HepG2 (cell line): Measurements from ENCODE around the gene B3GNT7. TPM values are rescaled to one million over a fixed set of nuclear protein-coding genes. Genes with fewer than 3 reads are reported as not detected.

Experiments used
- BCLAF1 ChIP-seq: fragments of 450-650 bp; IDR thresholded peaks from 2 replicates; pipeline ENCODE4 v1.6.1; 2017; ENCODE audit warnings: mild to moderate bottlenecking
- CREM ChIP-seq, 2 experiments: sonication (generic) in 1 of 2; formaldehyde crosslinking in 1 of 2; IDR thresholded peaks; 2 replicates each; pipeline versions ENCODE4 v1.4.0 to v1.6.1; 2016 to 2020; ENCODE audit warnings: antibody characterized with exemption in 1 of 2, mild to moderate bottlenecking in 1 of 2, missing genetic modification reagents in 1 of 2
- DNMT3B ChIP-seq: conservative IDR thresholded peaks from 2 replicates; pipeline ENCODE4 v1.6.1; 2016; ENCODE audit warnings: missing biosample characterization, control low read depth
- FOXO4 ChIP-seq: sonication (generic); formaldehyde crosslinking; conservative IDR thresholded peaks from 2 replicates; pipeline ENCODE4 v1.8.1; 2023; ENCODE audit warnings: missing genetic modification reagents
- GMEB2 ChIP-seq: IDR thresholded peaks from 2 replicates; pipeline ENCODE4 v1.6.1; 2016; ENCODE audit warnings: missing biosample characterization, missing genetic modification reagents, low read depth
- HMGXB3 ChIP-seq: sonication (generic); formaldehyde crosslinking; IDR thresholded peaks from 2 replicates; pipeline ENCODE4 v1.4.0; 2020; ENCODE audit warnings: missing genetic modification reagents, borderline replicate concordance
- MED13 ChIP-seq: sonication (generic); formaldehyde crosslinking; IDR thresholded peaks from 2 replicates; pipeline ENCODE4 v1.5.0; 2020; ENCODE audit warnings: missing genetic modification reagents
- ONECUT2 ChIP-seq: sonication (generic); formaldehyde crosslinking; IDR thresholded peaks from 2 replicates; pipeline ENCODE4 v1.4.0; 2020; ENCODE audit warnings: missing genetic modification reagents
- PAX8 ChIP-seq: sonication (generic); formaldehyde crosslinking; IDR thresholded peaks from 2 replicates; pipeline ENCODE4 v1.8.0; 2022; ENCODE audit warnings: mild to moderate bottlenecking, missing genetic modification reagents, borderline replicate concordance
- POLR2A ChIP-seq, 2 experiments: IDR thresholded peaks; 2 replicates each; pipeline ENCODE4 v1.6.1; 2011; ENCODE audit warnings: low read depth in 2 of 2, low read length in 2 of 2, mild to moderate bottlenecking in 1 of 2, moderate library complexity in 1 of 2; ENCODE audit not compliant: insufficient read depth in 1 of 2
- RORA ChIP-seq: sonication (generic); formaldehyde crosslinking; IDR thresholded peaks from 2 replicates; pipeline ENCODE4 v1.5.0; 2020; ENCODE audit warnings: mild to moderate bottlenecking, missing genetic modification reagents, moderate library complexity
- SIX1 ChIP-seq: sonication (generic); formaldehyde crosslinking; IDR thresholded peaks from 2 replicates; pipeline ENCODE4 v1.4.0; 2020; ENCODE audit warnings: missing genetic modification reagents, borderline replicate concordance
- SNAPC5 ChIP-seq: sonication (generic); formaldehyde crosslinking; IDR thresholded peaks from 2 replicates; pipeline ENCODE4 v1.8.1; 2023; ENCODE audit warnings: mild to moderate bottlenecking, missing genetic modification reagents, borderline replicate concordance
- SSRP1 ChIP-seq: IDR thresholded peaks from 2 replicates; pipeline ENCODE4 v1.6.1; 2016; ENCODE audit warnings: control low read depth
- ZIK1 ChIP-seq: sonication (generic); formaldehyde crosslinking; IDR thresholded peaks from 2 replicates; pipeline ENCODE4 v1.5.0; 2020; ENCODE audit warnings: mild to moderate bottlenecking, low read depth, missing genetic modification reagents, borderline replicate concordance
- ZNF12 ChIP-seq: sonication (generic); formaldehyde crosslinking; IDR thresholded peaks from 2 replicates; pipeline ENCODE4 v1.5.0; 2020; ENCODE audit warnings: missing genetic modification reagents
- ZNF530 ChIP-seq: sonication (generic); formaldehyde crosslinking; IDR thresholded peaks from 2 replicates; pipeline ENCODE4 v1.5.0; 2020; ENCODE audit warnings: low read depth, mild to moderate bottlenecking, missing genetic modification reagents
- ZNF562 ChIP-seq: sonication (generic); formaldehyde crosslinking; IDR thresholded peaks from 2 replicates; pipeline ENCODE4 v1.8.0; 2022; ENCODE audit warnings: missing genetic modification reagents, borderline replicate concordance
- ZNF7 ChIP-seq: IDR thresholded peaks from 2 replicates; pipeline ENCODE4 v1.6.1; 2016; ENCODE audit warnings: missing biosample characterization, missing genetic modification reagents
- polyA plus RNA-seq, 8 experiments: library from polyadenylated mRNA; depleted of rRNA in 3 of 8; stranded (reverse) in 7 of 8; unstranded in 1 of 8; fragments of >200 nt; fragmentation: Illumina TruSeq in 4 of 8; extraction: Trizol in 4 of 8; gene quantifications; 2 replicates each; pipeline versions ENCODE4 v1.2.1 to v1.2.3, GENCODE V29; 2011 to 2016; ENCODE audit warnings: low read depth in 4 of 8, missing spikeins in 1 of 8, mixed read lengths in 1 of 8; ENCODE audit not compliant: insufficient read depth in 1 of 8
- total RNA-seq, 5 experiments: library from RNA; depleted of rRNA; stranded (reverse); fragments of >200 nt; fragmentation: Illumina TruSeq; extraction: Trizol; gene quantifications; 2 replicates each; pipeline ENCODE4 v1.2.3, GENCODE V29; 2016; ENCODE audit warnings: low read depth in 1 of 5

Gene B3GNT7
- total and polyA plus RNA-seq, 2 of the 13 experiments (the other 11 are each of a cell fraction or from before 2014, with no cell fraction given) = 0.04 to 0.24 TPM

GRCh38 chr2:231411831-231412617 lies 16.5 kb downstream of the B3GNT7 start (continued):
- TF ChIP-seq HMGXB3 (CRISPR knock-in tag) = 0 out of 2 replicates have a peak, but pooled peaks have one; percentile 19
- no peak for TF ChIP-seq CREM (IDR thresholded peaks at IDR 0.05)
- no peak for TF ChIP-seq CREM (CRISPR knock-in tag; IDR thresholded peaks at IDR 0.05)
- 0 out of 2 replicates have a peak, but pooled peaks have one; percentile 49 for TF ChIP-seq DNMT3B (CRISPR knock-in tag)
- TF ChIP-seq GMEB2 = no peak
- TF ChIP-seq RORA (CRISPR knock-in tag) = no peak
- TF ChIP-seq ONECUT2 (CRISPR knock-in tag) = no peak
- TF ChIP-seq ZNF530 (CRISPR knock-in tag) = no peak
- TF ChIP-seq ZIK1 (CRISPR knock-in tag) = peak; percentile 51; the same call in 1 of the 2 replicates
- no peak for TF ChIP-seq FOXO4 (CRISPR knock-in tag)
- TF ChIP-seq ZNF7 (CRISPR knock-in tag) = no peak
- no peak for TF ChIP-seq BCLAF1
- no peak for TF ChIP-seq PAX8
- no peak for TF ChIP-seq SNAPC5 (CRISPR knock-in tag)
- no peak for TF ChIP-seq SIX1 (CRISPR knock-in tag)
- TF ChIP-seq ZNF12 (CRISPR knock-in tag) = no peak
- 0 out of 2 replicates have a peak, but pooled peaks have one; percentile 61 for TF ChIP-seq SSRP1 (CRISPR knock-in tag)
- TF ChIP-seq MED13 (CRISPR knock-in tag) = no peak
- TF ChIP-seq ZNF562 (CRISPR knock-in tag) = no peak
- peak in 1 of 2 experiments; percentile 20; a peak in 1 of 4 replicates for TF ChIP-seq POLR2A (IDR thresholded peaks at IDR 0.05; ENCODE audit: insufficient read depth in 1 of 2, low read depth in 2 of 2, low read length in 2 of 2)
